ENCODE results near the gene CLSTN2. TPM values are rescaled to one million over a fixed set of nuclear protein-coding genes. Genes with fewer than 3 reads are reported as not detected.

Gene CLSTN2
- polyA plus RNA-seq, 3 donors: not detected

DNA sequence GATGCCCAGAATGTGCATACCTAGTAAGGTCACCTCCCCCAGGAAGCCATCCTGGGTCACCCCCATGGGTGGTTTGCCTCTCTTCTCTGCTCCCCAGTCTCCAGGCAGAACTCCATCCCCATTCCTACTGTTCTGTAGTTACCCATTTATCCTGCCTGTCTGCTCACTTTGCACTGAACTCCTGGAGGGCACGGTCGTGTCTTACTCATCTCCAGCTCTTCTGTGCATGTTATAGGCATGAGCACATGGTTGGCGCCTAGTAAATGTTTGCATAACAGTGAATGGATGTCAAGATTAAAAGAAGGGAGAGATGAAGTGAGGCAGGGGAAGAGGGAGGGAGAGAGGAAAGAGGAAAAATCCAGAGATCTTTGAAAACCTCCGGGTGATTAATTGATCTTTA, 534.5 kb downstream of the CLSTN2 start:
- H3K27ac Mint-ChIP-seq: no peak overlapping the region
- H3K27me3 ChIP-seq (ENCODE audit: control insufficient read depth in 2 of 2, insufficient read depth in 2 of 2, low read length in 2 of 2): no peaks in the 10 kb centered on the region
- no peak overlapping the region for H3K4me3 Mint-ChIP-seq
- DNase-seq: no peak
- H3K27me3 Mint-ChIP-seq (ENCODE audit: low read depth in 3 of 3): peaks cover 0 to 2% (median 0%) of the 10 kb centered on the region in 3 donors
- H3K4me3 ChIP-seq (replicated peaks in 1 of 3; ENCODE audit: low read depth in 2 of 3, low read length in 3 of 3): no peak overlapping the region
- no peak overlapping the region for H3K4me2 ChIP-seq (replicated peaks; ENCODE audit: extremely low read depth, low read length, poor library complexity, severe bottlenecking)
- no peaks in the 10 kb centered on the region for H3K9me3 ChIP-seq (replicated peaks in 1 of 2; ENCODE audit: control insufficient read depth in 1 of 2, insufficient read depth in 1 of 2, low read length in 2 of 2)
- TF ChIP-seq CTCF (IDR thresholded peaks at IDR 0.05): no peak
- WGBS (ENCODE audit: insufficient coverage): 70% methylated on average over 3 of the region's 4 CpGs
- H3K9me3 Mint-ChIP-seq: peaks cover 0 to 5% (median 0%) of the 10 kb centered on the region in 7 donors
- H3K36me3 Mint-ChIP-seq: no peaks in the 10 kb centered on the region
- no peak overlapping the region for H2AFZ ChIP-seq (ENCODE audit: insufficient read depth, low read depth, low read length, poor library complexity, severe bottlenecking)
- no peaks in the 10 kb centered on the region for H3K4me1 Mint-ChIP-seq
- H3K79me2 ChIP-seq (ENCODE audit: insufficient read depth, low read length): no peaks in the 10 kb centered on the region
- no peaks in the 10 kb centered on the region for H3K36me3 ChIP-seq (replicated peaks in 1 of 2; ENCODE audit: control insufficient read depth in 1 of 2, insufficient read depth in 2 of 2, low read length in 2 of 2)
- H3K27ac ChIP-seq (ENCODE audit: low read depth in 1 of 2, low read length in 2 of 2): no peak overlapping the region
- H4K20me1 ChIP-seq (ENCODE audit: insufficient read depth, low read length): no peaks in the 10 kb centered on the region
- H3K9ac ChIP-seq (ENCODE audit: insufficient read depth, low read length, poor library complexity, severe bottlenecking): no peak overlapping the region
- no peaks in the 10 kb centered on the region for H3K4me1 ChIP-seq (ENCODE audit: control insufficient read depth in 1 of 2, insufficient read depth in 2 of 2, low read length in 2 of 2)
- intact Hi-C loops (cut with micrococcal nuclease): no loop called here

DNA sequence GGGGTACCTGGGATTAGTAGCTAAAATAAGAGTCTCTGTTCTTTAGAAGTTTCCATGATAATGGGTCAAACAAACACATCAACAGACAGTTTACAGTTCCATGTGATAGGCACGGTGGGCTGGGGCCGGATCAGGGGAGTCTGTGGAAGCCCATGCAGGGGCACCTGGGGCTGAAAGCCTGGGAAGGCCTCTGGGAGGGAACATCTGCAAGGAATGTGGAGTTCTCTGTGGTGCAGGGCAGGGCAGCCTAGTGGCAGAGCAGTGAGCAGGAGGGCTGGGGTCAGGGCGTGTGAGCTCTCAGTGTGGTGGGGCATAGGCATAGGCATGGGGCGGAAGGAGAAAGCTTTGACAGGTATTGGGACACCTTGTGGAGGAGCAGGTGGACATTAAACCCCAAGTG, 535.2 kb downstream of the CLSTN2 start:
- H3K9me3 ChIP-seq (replicated peaks in 1 of 2; ENCODE audit: control insufficient read depth in 1 of 2, insufficient read depth in 1 of 2, low read length in 2 of 2): no peaks in the 10 kb centered on the region
- no peak overlapping the region for H3K4me3 ChIP-seq (replicated peaks in 1 of 3; ENCODE audit: low read depth in 2 of 3, low read length in 3 of 3)
- no peaks in the 10 kb centered on the region for H3K79me2 ChIP-seq (ENCODE audit: insufficient read depth, low read length)
- H3K27ac Mint-ChIP-seq: no peak overlapping the region
- no peaks in the 10 kb centered on the region for H3K36me3 ChIP-seq (replicated peaks in 1 of 2; ENCODE audit: control insufficient read depth in 1 of 2, insufficient read depth in 2 of 2, low read length in 2 of 2)
- no peak for TF ChIP-seq CTCF (IDR thresholded peaks at IDR 0.05)
- H3K27me3 Mint-ChIP-seq (ENCODE audit: low read depth in 3 of 3): peaks cover 0 to 2% (median 0%) of the 10 kb centered on the region in 3 donors
- intact Hi-C loops (cut with micrococcal nuclease): no loop called here
- no peak overlapping the region for H3K9ac ChIP-seq (ENCODE audit: insufficient read depth, low read length, poor library complexity, severe bottlenecking)
- no peak overlapping the region for H3K4me3 Mint-ChIP-seq
- H3K36me3 Mint-ChIP-seq: no peaks in the 10 kb centered on the region
- no peak overlapping the region for H2AFZ ChIP-seq (ENCODE audit: insufficient read depth, low read depth, low read length, poor library complexity, severe bottlenecking)
- no peaks in the 10 kb centered on the region for H4K20me1 ChIP-seq (ENCODE audit: insufficient read depth, low read length)
- H3K4me1 ChIP-seq (ENCODE audit: control insufficient read depth in 1 of 2, insufficient read depth in 2 of 2, low read length in 2 of 2): no peaks in the 10 kb centered on the region
- WGBS (ENCODE audit: insufficient coverage): 94% methylated on average over 3 of the region's 4 CpGs
- H3K27ac ChIP-seq (ENCODE audit: low read depth in 1 of 2, low read length in 2 of 2): no peak overlapping the region
- H3K9me3 Mint-ChIP-seq: peaks cover 0 to 5% (median 2%) of the 10 kb centered on the region in 7 donors
- no peaks in the 10 kb centered on the region for H3K4me1 Mint-ChIP-seq
- H3K4me2 ChIP-seq (replicated peaks; ENCODE audit: extremely low read depth, low read length, poor library complexity, severe bottlenecking): no peak overlapping the region
- no peak for DNase-seq
- no peaks in the 10 kb centered on the region for H3K27me3 ChIP-seq (ENCODE audit: control insufficient read depth in 2 of 2, insufficient read depth in 2 of 2, low read length in 2 of 2)
